Measurements from ENCODE around the gene METTL2B.
"Not testable (repeated sequence)": the region's sequence is repeated elsewhere in the genome, so short reads cannot be mapped to it uniquely, and the experiment has no call there.

Gene METTL2B

DNA sequence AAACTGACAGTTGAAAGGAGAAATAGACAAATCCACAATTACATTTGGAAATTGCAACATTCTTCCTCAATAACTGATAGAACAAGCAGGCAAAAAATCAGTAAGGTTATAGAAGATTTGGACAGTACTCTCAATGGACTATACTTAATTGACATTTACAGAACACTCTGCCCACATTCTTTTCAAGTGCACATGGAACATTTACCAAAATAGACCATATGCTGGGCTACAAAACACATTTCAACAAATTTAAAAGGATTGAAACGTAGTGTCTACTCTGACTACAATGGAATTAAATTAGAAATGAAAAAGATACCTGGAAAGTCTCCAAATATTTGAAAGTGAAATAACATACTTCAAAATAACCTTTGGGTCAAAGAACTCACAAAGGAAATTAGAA lies 77.8 kb downstream of the METTL2B start:
- DNase-seq; intact Hi-C loops (cut with DNase I): not testable (repeated sequence)
